Panc1 (cell line): ENCODE data around the gene NARS2.

Experiments used
- POLR2AphosphoS5 ChIP-seq: IDR thresholded peaks from 2 replicates; pipeline ENCODE4 v1.6.1; 2012; ENCODE audit warnings: mild to moderate bottlenecking, low read depth, low read length, moderate library complexity
- SIN3A ChIP-seq: IDR thresholded peaks from 2 replicates; pipeline ENCODE4 v1.6.1; 2012; ENCODE audit warnings: low read depth, mild to moderate bottlenecking, low read length, moderate library complexity, borderline replicate concordance; ENCODE audit not compliant: insufficient read depth
- TF ChIP-seq, protein P1 (sequence below): fragments of 450-650 bp; IDR thresholded peaks from 2 replicates; pipeline ENCODE4 v1.5.1; 2017; ENCODE audit warnings: mild to moderate bottlenecking

DNA sequence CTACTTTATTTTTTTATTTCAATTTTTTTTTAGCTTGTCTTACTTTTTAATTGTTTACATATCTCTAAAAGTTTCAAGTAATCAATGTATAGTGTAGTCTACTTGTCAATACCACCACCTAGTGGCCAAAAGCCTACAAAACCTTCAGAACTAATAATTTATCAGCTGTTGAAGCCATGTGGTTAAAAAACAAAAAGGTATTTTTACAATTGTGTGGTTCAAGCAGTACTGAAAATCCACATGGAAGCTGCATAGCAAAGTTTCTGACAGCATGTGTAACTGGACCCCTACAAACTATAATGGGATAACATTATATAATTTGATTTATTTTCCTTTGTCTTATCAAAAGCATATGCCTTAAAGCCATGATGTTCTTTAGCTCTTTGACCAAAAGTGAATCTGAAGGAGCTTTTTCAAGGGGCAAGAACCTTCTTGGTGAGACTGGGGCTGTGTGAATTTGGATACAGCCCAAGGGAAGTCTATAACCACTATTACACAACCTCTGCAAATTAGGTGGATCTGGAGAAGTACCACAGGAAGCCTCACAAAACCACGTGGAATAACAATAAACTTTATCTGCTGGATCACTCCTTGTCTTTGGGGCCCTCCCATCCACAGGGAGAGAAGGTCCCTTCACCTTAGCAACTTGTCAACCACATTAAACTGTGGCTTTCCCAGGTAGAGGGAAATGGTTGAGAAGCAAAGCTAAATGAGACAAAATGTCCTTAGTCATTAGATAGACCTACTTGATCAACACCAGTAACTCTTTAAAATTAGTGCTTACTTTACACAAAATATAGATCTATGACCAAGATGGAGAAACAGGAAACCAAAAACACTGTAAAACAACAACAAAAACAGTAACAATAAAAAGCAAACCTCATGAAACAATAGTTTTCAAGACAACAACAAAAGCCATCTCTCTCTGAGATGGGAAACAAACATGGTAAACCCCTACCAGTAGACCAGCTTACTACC, 9.9 kb downstream of the NARS2 start:
- TF ChIP-seq, protein P1, sequence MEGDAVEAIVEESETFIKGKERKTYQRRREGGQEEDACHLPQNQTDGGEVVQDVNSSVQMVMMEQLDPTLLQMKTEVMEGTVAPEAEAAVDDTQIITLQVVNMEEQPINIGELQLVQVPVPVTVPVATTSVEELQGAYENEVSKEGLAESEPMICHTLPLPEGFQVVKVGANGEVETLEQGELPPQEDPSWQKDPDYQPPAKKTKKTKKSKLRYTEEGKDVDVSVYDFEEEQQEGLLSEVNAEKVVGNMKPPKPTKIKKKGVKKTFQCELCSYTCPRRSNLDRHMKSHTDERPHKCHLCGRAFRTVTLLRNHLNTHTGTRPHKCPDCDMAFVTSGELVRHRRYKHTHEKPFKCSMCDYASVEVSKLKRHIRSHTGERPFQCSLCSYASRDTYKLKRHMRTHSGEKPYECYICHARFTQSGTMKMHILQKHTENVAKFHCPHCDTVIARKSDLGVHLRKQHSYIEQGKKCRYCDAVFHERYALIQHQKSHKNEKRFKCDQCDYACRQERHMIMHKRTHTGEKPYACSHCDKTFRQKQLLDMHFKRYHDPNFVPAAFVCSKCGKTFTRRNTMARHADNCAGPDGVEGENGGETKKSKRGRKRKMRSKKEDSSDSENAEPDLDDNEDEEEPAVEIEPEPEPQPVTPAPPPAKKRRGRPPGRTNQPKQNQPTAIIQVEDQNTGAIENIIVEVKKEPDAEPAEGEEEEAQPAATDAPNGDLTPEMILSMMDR, result peak; percentile 85
- TF ChIP-seq SIN3A, result no peak
- no peak for TF ChIP-seq POLR2AphosphoS5
